Endothelial cell (in vitro differentiated cells): Measurements from ENCODE around the gene COG5. TPM values are rescaled to one million over a fixed set of nuclear protein-coding genes. Genes with fewer than 3 reads are reported as not detected.

Experiments
- DNase-seq: peaks from one replicate; pipeline ENCODE4 v3.0.0; 2021; ENCODE audit warnings: low spot score
- H3K27ac Mint-ChIP-seq: one replicate; pipeline ENCODE4 v1.8.0; 2021; ENCODE audit warnings: mixed read lengths, inconsistent platforms; ENCODE audit not compliant: unreplicated experiment
- H3K27me3 Mint-ChIP-seq: one replicate; pipeline ENCODE4 v1.8.0; 2021; ENCODE audit warnings: mild to moderate bottlenecking, moderate library complexity, mixed read lengths, inconsistent platforms; ENCODE audit not compliant: unreplicated experiment
- H3K36me3 Mint-ChIP-seq: one replicate; pipeline ENCODE4 v1.8.0; 2021; ENCODE audit warnings: mild to moderate bottlenecking, low read depth, mixed read lengths, inconsistent platforms; ENCODE audit not compliant: unreplicated experiment
- H3K4me1 Mint-ChIP-seq: one replicate; pipeline ENCODE4 v1.8.0; 2021; ENCODE audit warnings: mild to moderate bottlenecking, mixed read lengths, inconsistent platforms; ENCODE audit not compliant: unreplicated experiment
- H3K4me3 Mint-ChIP-seq: one replicate; pipeline ENCODE4 v1.8.0; 2021; ENCODE audit warnings: mild to moderate bottlenecking, mixed read lengths, inconsistent platforms; ENCODE audit not compliant: unreplicated experiment
- H3K9me3 Mint-ChIP-seq: one replicate; pipeline ENCODE4 v1.8.0; 2021; ENCODE audit warnings: mixed read lengths, inconsistent platforms; ENCODE audit not compliant: unreplicated experiment
- total RNA-seq: library from RNA; stranded (reverse); fragmentation: NEBNext Ultra II Directional; extraction: Animal tissue kit (Norgen Biotek cat#: 25700); gene quantifications from one replicate; pipeline ENCODE4 v1.2.1, GENCODE V29; 2021; ENCODE audit not compliant: unreplicated experiment
- TF ChIP-seq, protein P1 (sequence below): fragments of 200-600 bp; sonication (generic); IDR thresholded peaks from one replicate; pipeline ENCODE4 v1.5.0; 2021; ENCODE audit warnings: antibody characterized with exemption; ENCODE audit not compliant: unreplicated experiment

COG5 gene
- total RNA-seq, 1 donor from 2014 or later = 26.7 TPM

DNA sequence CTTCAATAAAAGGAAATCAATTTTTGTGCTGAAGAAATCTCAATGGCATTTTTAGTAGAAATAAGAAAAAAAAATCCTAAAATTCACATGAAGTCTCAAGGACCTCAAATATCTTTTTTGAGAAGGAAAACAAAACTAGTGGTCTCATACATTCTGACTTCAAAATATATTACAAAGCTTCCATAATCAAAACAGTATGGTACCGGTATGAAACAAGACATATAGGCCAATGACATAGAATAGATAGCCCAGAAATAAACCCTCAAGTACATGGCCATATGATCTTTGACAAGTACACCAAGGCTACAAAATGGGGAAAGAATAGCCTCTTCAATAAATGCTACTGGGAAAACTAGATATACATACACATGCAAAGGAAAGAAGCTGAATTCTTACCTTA lies 225.6 kb downstream of the COG5 start:
- no peak for DNase-seq
- Mint-ChIP-seq H3K27me3 (peaks cover 2% of the 10 kb centered on the region), H3K4me1 (no peaks in the 10 kb centered on the region), H3K27ac (no peak overlapping the region), H3K9me3 (no peaks in the 10 kb centered on the region), H3K36me3 (peaks cover 3% of the 10 kb centered on the region), H3K4me3 (no peak overlapping the region)
- TF ChIP-seq, protein P1, sequence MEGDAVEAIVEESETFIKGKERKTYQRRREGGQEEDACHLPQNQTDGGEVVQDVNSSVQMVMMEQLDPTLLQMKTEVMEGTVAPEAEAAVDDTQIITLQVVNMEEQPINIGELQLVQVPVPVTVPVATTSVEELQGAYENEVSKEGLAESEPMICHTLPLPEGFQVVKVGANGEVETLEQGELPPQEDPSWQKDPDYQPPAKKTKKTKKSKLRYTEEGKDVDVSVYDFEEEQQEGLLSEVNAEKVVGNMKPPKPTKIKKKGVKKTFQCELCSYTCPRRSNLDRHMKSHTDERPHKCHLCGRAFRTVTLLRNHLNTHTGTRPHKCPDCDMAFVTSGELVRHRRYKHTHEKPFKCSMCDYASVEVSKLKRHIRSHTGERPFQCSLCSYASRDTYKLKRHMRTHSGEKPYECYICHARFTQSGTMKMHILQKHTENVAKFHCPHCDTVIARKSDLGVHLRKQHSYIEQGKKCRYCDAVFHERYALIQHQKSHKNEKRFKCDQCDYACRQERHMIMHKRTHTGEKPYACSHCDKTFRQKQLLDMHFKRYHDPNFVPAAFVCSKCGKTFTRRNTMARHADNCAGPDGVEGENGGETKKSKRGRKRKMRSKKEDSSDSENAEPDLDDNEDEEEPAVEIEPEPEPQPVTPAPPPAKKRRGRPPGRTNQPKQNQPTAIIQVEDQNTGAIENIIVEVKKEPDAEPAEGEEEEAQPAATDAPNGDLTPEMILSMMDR = no peak

- no peak overlapping the region for H3K27ac Mint-ChIP-seq
- H3K9me3 Mint-ChIP-seq = no peaks in the 10 kb centered on the region
- H3K27me3 Mint-ChIP-seq = peaks cover 3% of the 10 kb centered on the region
- no peak overlapping the region for H3K4me3 Mint-ChIP-seq
- no peak for DNase-seq
- TF ChIP-seq, protein P1 = no peak
- no peaks in the 10 kb centered on the region for H3K36me3 Mint-ChIP-seq
- H3K4me1 Mint-ChIP-seq = peaks cover 5% of the 10 kb centered on the region
These were observed 231.0 kb downstream of the COG5 start for GRCh38 chr7:107332488-107333269.

DNA sequence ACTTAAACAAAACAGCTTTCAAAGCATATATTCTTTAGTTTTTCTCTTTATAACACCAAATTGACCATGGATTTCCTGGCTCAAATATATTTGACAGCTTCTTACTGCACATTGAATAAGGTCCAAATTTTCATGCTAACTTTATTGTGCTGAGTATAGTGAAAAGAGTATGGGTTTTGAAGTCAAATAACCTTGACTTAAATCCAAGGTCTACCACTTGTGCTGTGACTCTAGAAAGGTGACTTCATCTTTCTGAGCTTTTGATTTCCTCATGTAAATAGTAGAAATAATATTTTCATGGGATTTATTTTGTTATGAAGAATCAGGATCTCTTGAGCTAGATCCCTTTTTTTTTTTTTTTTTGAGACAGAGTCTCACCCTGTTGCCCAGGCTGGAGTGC lies 233.2 kb downstream of the COG5 start:
- Mint-ChIP-seq H3K27ac (no peak overlapping the region), H3K27me3 (peaks cover 3% of the 10 kb centered on the region), H3K4me1 (peaks cover 5% of the 10 kb centered on the region), H3K36me3 (peaks cover 5% of the 10 kb centered on the region), H3K4me3 (no peak overlapping the region), H3K9me3 (no peaks in the 10 kb centered on the region)
- DNase-seq = no peak
- TF ChIP-seq, protein P1 = no peak

DNA sequence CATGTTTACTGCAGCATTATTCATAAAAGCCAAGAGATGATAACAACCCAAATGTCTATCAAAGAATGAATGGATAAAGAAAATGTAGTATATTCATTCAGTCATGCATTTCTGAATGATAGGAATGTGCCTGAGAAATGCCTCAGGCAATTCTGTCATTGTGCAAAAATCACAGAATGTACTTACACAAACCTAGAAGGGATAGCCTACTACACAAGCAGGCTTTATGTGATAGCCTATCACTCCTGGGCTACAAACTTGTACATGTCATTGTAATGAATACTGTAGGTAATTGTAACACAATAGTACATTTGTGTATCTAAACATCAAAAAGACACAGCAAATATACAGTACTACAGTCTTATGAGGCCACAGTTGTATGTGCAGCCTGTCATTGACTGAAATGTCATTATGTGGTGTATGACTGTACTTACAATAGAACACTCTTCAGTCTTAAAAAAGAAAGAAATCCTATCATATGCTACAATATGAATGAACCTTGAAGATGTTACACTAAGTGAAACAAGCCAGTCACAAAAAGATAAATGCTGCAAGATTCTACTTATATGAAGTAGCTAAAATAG lies 235.6 kb downstream of the COG5 start:
- no peak for DNase-seq
- H3K27ac Mint-ChIP-seq = no peak overlapping the region
- no peaks in the 10 kb centered on the region for H3K9me3 Mint-ChIP-seq
- peaks cover 5% of the 10 kb centered on the region for H3K4me1 Mint-ChIP-seq
- H3K27me3 Mint-ChIP-seq = peaks cover 3% of the 10 kb centered on the region
- TF ChIP-seq, protein P1 = no peak
- peaks cover 6% of the 10 kb centered on the region for H3K36me3 Mint-ChIP-seq
- no peak overlapping the region for H3K4me3 Mint-ChIP-seq

- no peaks in the 10 kb centered on the region for H3K9me3 Mint-ChIP-seq
- no peak for DNase-seq
- H3K36me3 Mint-ChIP-seq = peaks cover 11% of the 10 kb centered on the region
- H3K4me1 Mint-ChIP-seq = no peaks in the 10 kb centered on the region
- H3K27ac Mint-ChIP-seq = no peak overlapping the region
- TF ChIP-seq, protein P1 = no peak
- H3K27me3 Mint-ChIP-seq = peaks cover 2% of the 10 kb centered on the region
- no peak overlapping the region for H3K4me3 Mint-ChIP-seq
These were observed 237.7 kb downstream of the COG5 start for GRCh38 chr7:107326061-107326460.
